Dendritic cell treated with granulocyte-macrophage colony-stimulating factor and Interleukin-4, amounts not matched to agents 40 ng/mL and 50 ng/mL, for 4 days (primary cell): ENCODE measurements around the gene GRHL1.

Experiments
- H3K27ac Mint-ChIP-seq: one replicate; pipeline ENCODE4 v1.8.0; 2022; ENCODE audit warnings: mild to moderate bottlenecking, mixed read lengths
- H3K27me3 Mint-ChIP-seq: one replicate; pipeline ENCODE4 v1.8.0; 2022; ENCODE audit warnings: mild to moderate bottlenecking, mixed read lengths
- H3K36me3 Mint-ChIP-seq: one replicate; pipeline ENCODE4 v1.8.0; 2022; ENCODE audit warnings: low read depth, mixed read lengths
- H3K4me1 Mint-ChIP-seq: one replicate; pipeline ENCODE4 v1.8.0; 2022; ENCODE audit warnings: low read depth, mixed read lengths
- H3K4me3 Mint-ChIP-seq: one replicate; pipeline ENCODE4 v1.8.0; 2022; ENCODE audit warnings: mild to moderate bottlenecking, moderate library complexity, mixed read lengths
- H3K9me3 Mint-ChIP-seq: one replicate; pipeline ENCODE4 v1.8.0; 2022; ENCODE audit warnings: mixed read lengths
- intact Hi-C: fragments of 100-400 bp; cut with micrococcal nuclease; formaldehyde crosslinking; loops from one replicate; pipeline ENCODE4 v1.15.0; 2022

The GRHL1 gene

DNA sequence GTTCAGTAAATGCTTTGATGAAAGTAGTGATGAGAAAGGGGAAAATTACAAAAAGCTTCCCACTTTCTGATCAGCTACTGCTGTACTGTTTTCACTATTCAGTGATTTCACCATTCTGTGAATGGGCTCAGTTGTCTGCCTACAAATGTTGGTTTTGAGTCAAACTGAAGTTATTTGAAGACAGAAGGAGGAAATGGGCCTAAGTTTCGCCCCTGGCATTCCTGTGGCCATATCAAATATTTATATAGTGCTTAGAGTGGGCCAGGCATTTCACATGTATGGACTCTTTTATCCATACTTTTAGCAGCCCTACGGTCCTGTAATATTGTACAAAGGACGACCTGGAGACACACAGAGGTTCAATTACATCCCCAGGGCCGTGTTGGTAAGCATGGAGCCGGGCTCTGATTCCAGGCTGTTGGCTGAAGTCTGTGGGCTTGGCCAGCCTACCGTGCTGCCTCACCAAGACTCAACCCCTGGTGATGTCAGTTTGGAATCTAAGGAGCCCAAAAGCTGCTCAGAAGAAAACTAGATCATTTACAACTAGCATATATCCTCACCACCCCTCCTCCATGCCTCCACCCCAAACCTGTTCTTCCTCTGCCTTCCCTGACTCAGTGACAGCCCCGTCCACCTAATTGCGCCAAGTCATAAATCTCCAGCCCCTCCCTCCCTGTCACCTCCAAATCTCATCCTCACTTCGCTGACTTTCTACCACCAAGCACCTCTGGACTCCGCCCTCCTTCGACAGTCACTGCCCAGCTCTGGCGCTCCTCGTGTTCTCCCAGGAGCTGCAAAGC lies 10.1 kb upstream of the GRHL1 start:
- intact Hi-C loops = no loop called here
- no peaks in the 10 kb centered on the region for H3K4me1 Mint-ChIP-seq
- no peak overlapping the region for H3K27ac Mint-ChIP-seq
- no peaks in the 10 kb centered on the region for H3K36me3 Mint-ChIP-seq
- H3K27me3 Mint-ChIP-seq = peaks cover 36% of the 10 kb centered on the region
- no peak overlapping the region for H3K4me3 Mint-ChIP-seq
- no peaks in the 10 kb centered on the region for H3K9me3 Mint-ChIP-seq

GRCh38 chr2:9941996-9942390 lies 9.5 kb upstream of the GRHL1 start:
- no peaks in the 10 kb centered on the region for H3K36me3 Mint-ChIP-seq
- intact Hi-C loops = no loop called here
- peaks cover 38% of the 10 kb centered on the region for H3K27me3 Mint-ChIP-seq
- no peaks in the 10 kb centered on the region for H3K9me3 Mint-ChIP-seq
- H3K4me3 Mint-ChIP-seq = no peak overlapping the region
- no peak overlapping the region for H3K27ac Mint-ChIP-seq
- no peaks in the 10 kb centered on the region for H3K4me1 Mint-ChIP-seq

DNA sequence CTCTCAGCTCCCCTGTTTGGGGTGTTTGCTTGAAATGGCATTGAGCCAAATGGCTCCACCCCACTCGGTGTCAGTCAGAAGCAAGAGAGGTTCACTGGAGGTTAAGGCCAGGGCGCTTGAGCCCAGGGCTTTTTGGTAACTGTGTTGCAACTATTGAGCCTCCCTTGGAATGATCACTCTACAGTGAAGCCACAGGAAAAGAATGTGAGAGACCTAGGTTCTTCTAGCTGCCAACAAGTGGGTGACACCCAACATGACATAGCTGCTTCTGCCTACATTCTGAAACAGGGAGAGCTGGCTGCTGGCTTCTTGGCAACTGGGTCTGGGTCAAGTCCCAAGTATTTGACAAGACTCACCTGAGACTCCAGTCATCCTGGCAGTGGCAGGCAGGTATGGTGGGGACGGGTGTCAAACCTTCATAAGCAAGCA lies 7.1 kb upstream of the GRHL1 start:
- intact Hi-C loops = no loop called here
- Mint-ChIP-seq H3K9me3 (no peaks in the 10 kb centered on the region), H3K27me3 (peaks cover 59% of the 10 kb centered on the region), H3K4me3 (no peak overlapping the region), H3K36me3 (no peaks in the 10 kb centered on the region), H3K27ac (no peak overlapping the region), H3K4me1 (no peaks in the 10 kb centered on the region)

- H3K4me1 Mint-ChIP-seq = peaks cover 9% of the 10 kb centered on the region
- H3K27me3 Mint-ChIP-seq = peaks cover 70% of the 10 kb centered on the region
- no peak overlapping the region for H3K27ac Mint-ChIP-seq
- H3K9me3 Mint-ChIP-seq = no peaks in the 10 kb centered on the region
- no peak overlapping the region for H3K4me3 Mint-ChIP-seq
- H3K36me3 Mint-ChIP-seq = no peaks in the 10 kb centered on the region
- intact Hi-C loops = no loop called here
Observed at GRCh38 chr2:9945596-9945995, 5.9 kb upstream of the GRHL1 start.

DNA sequence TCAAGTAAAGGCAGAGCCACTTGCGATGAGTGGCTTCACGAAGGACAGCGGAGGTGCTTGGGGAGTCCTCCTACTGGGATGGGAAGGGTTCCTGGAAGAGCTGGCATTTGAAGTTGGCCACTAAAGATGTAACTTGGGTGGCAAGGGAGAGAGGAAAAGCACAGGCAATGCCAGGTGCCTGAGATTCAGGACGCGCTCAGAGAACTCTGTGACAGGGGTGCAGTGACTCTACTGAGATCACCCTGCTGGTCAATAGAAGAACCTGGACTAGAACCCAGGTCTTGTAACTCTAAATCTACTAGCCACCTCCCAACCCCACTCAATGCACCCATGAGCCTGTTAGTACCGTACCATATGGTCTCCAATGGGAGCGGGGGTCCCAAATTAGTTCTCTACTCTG lies 5.4 kb upstream of the GRHL1 start:
- Mint-ChIP-seq H3K4me3 (no peak overlapping the region), H3K9me3 (no peaks in the 10 kb centered on the region), H3K4me1 (peaks cover 12% of the 10 kb centered on the region), H3K27me3 (peaks cover 68% of the 10 kb centered on the region), H3K36me3 (no peaks in the 10 kb centered on the region), H3K27ac (no peak overlapping the region)
- intact Hi-C loops = no loop called here

DNA sequence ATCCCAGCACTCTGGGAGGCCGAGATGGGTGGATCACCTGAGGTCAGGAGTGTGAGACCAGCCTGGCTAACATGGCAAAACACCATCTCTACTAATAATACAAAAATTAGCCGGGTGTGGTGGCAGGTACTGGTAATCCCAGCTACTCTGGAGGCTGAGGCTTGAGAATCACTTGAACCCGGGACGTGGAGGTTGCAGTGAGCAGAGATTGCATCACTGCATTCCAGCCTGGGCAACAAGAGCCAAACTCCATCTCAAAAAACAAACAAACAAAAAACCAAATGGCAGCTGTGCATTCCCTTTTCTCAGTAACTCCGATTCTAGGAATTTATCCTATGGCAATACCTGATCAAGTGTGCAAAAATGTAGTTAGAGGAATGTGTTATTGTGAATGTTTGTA lies 4.7 kb upstream of the GRHL1 start:
- Mint-ChIP-seq H3K4me1 (peaks cover 12% of the 10 kb centered on the region), H3K36me3 (no peaks in the 10 kb centered on the region), H3K9me3 (no peaks in the 10 kb centered on the region), H3K27me3 (peaks cover 66% of the 10 kb centered on the region), H3K27ac (no peak overlapping the region), H3K4me3 (no peak overlapping the region)
- intact Hi-C loops = no loop called here

- no peaks in the 10 kb centered on the region for H3K36me3 Mint-ChIP-seq
- H3K4me3 Mint-ChIP-seq = no peak overlapping the region
- no peak overlapping the region for H3K27ac Mint-ChIP-seq
Observed at GRCh38 chr2:9948721-9949120, 2.8 kb upstream of the GRHL1 start.

GRCh38 chr2:9949239-9949991 lies 2.1 kb upstream of the GRHL1 start:
- peaks cover 20% of the 10 kb centered on the region for H3K4me1 Mint-ChIP-seq
- no peaks in the 10 kb centered on the region for H3K9me3 Mint-ChIP-seq
- no peak overlapping the region for H3K27ac Mint-ChIP-seq
- peaks cover 76% of the 10 kb centered on the region for H3K27me3 Mint-ChIP-seq
- intact Hi-C loops = no loop called here
- H3K36me3 Mint-ChIP-seq = no peaks in the 10 kb centered on the region
- no peak overlapping the region for H3K4me3 Mint-ChIP-seq

More at GRCh38 chr2:9948721-9949120, 2.8 kb upstream of the GRHL1 start:
- H3K9me3 Mint-ChIP-seq = no peaks in the 10 kb centered on the region
- H3K27me3 Mint-ChIP-seq = peaks cover 73% of the 10 kb centered on the region
- intact Hi-C loops = no loop called here
- peaks cover 20% of the 10 kb centered on the region for H3K4me1 Mint-ChIP-seq

DNA sequence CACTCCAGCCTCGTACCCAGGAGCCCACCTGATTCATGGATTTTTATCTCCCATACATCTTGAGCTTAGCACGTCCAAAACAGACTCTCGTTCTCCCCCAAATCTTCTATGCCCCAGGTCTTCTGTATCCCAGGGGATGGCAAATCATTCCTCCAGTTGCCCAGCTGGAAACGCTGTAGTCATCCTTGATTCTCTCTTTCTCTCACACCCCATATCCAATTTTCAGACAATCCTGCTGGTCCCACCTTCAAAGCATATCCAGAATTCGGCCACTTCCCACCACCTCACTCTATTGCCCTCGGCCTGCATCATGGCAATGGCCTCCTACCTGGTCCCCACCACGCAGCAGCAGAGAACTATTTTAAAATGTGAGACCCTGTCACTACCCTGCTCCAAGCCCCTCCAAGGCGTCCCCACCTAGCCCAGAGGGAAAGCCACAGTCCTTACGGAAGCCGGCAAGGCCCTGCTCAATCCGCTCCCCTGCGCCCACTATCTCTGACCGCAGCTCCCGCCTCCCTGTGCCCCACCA lies 1.4 kb upstream of the GRHL1 start:
- Mint-ChIP-seq H3K4me3 (no peak overlapping the region), H3K9me3 (no peaks in the 10 kb centered on the region), H3K4me1 (peaks cover 20% of the 10 kb centered on the region), H3K36me3 (no peaks in the 10 kb centered on the region), H3K27ac (peak overlapping the region; percentile 41), H3K27me3 (peaks cover 77% of the 10 kb centered on the region)
- intact Hi-C loops = no loop called here

- no peaks in the 10 kb centered on the region for H3K9me3 Mint-ChIP-seq
- peak overlapping the region; percentile 93 for H3K4me3 Mint-ChIP-seq
- H3K27me3 Mint-ChIP-seq = peaks cover 75% of the 10 kb centered on the region
- no peaks in the 10 kb centered on the region for H3K36me3 Mint-ChIP-seq
- peaks cover 20% of the 10 kb centered on the region for H3K4me1 Mint-ChIP-seq
- H3K27ac Mint-ChIP-seq = peak overlapping the region; percentile 41
- intact Hi-C loops = no loop called here
Observed at GRCh38 chr2:9950521-9951271, 797 bp upstream of the GRHL1 start.

DNA sequence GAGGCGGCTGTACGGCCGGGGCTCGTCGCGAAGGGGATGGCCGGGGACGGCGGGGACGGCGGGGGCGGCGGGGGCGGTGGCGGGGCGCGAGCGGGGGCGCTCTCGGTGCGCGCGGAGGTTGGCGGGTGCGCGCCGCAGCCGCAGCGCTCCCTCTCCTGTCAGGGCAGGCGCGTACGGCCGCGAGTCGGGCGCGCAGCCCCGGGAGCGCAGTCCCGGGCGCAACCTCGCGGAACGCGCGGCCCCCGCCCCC lies 296 bp upstream of the GRHL1 start:
- peaks cover 20% of the 10 kb centered on the region for H3K4me1 Mint-ChIP-seq
- intact Hi-C loops = no loop called here
- H3K27ac Mint-ChIP-seq = peak overlapping the region; percentile 58
- no peaks in the 10 kb centered on the region for H3K36me3 Mint-ChIP-seq
- H3K4me3 Mint-ChIP-seq = peak overlapping the region; percentile 93
- peaks cover 73% of the 10 kb centered on the region for H3K27me3 Mint-ChIP-seq
- H3K9me3 Mint-ChIP-seq = no peaks in the 10 kb centered on the region

- Mint-ChIP-seq H3K27me3 (peaks cover 71% of the 10 kb centered on the region), H3K4me3 (peak overlapping the region; percentile 67), H3K36me3 (no peaks in the 10 kb centered on the region), H3K4me1 (peaks cover 20% of the 10 kb centered on the region), H3K27ac (no peak overlapping the region), H3K9me3 (no peaks in the 10 kb centered on the region)
- intact Hi-C loops = no loop called here
Observed at GRCh38 chr2:9952286-9952737, 819 bp downstream of the GRHL1 start.

GRCh38 chr2:9952856-9953503 lies 1.5 kb downstream of the GRHL1 start:
- peaks cover 72% of the 10 kb centered on the region for H3K27me3 Mint-ChIP-seq
- peaks cover 20% of the 10 kb centered on the region for H3K4me1 Mint-ChIP-seq
- H3K4me3 Mint-ChIP-seq = peak overlapping the region; percentile 21
- H3K9me3 Mint-ChIP-seq = no peaks in the 10 kb centered on the region
- no peaks in the 10 kb centered on the region for H3K36me3 Mint-ChIP-seq
- H3K27ac Mint-ChIP-seq = no peak overlapping the region
- intact Hi-C loops = no loop called here
